B cell (primary cell): ENCODE data around the gene BRF1.

Source experiments
- CTCF ChIP-seq: fragments of 200-600 bp; IDR thresholded peaks from one replicate; pipeline ENCODE4 v1.8.0; 2022; ENCODE audit warnings: antibody characterized with exemption, mild to moderate bottlenecking
- EZH2 ChIP-seq: IDR thresholded peaks from 2 replicates; pipeline ENCODE4 v1.6.1; 2012; ENCODE audit warnings: borderline replicate concordance, low read depth, mild to moderate bottlenecking, moderate library complexity, low read length; ENCODE audit not compliant: insufficient read depth, poor library complexity, severe bottlenecking

GRCh38 chr14:105247715-105248367 lies 53.0 kb downstream of the BRF1 start:
- TF ChIP-seq CTCF (no peak), EZH2 (no peak)
